Iris pigment epithelial cell (primary cell): ENCODE data around the gene AKAP7.
A peak's percentile ranks its signal among the peaks of the same experiment; 100 is the strongest.

Source experiments
- DNase-seq: peaks from one replicate; pipeline ENCODE4 v3.0.0-alpha.2; 2011; ENCODE audit warnings: low read depth

The AKAP7 gene

DNA sequence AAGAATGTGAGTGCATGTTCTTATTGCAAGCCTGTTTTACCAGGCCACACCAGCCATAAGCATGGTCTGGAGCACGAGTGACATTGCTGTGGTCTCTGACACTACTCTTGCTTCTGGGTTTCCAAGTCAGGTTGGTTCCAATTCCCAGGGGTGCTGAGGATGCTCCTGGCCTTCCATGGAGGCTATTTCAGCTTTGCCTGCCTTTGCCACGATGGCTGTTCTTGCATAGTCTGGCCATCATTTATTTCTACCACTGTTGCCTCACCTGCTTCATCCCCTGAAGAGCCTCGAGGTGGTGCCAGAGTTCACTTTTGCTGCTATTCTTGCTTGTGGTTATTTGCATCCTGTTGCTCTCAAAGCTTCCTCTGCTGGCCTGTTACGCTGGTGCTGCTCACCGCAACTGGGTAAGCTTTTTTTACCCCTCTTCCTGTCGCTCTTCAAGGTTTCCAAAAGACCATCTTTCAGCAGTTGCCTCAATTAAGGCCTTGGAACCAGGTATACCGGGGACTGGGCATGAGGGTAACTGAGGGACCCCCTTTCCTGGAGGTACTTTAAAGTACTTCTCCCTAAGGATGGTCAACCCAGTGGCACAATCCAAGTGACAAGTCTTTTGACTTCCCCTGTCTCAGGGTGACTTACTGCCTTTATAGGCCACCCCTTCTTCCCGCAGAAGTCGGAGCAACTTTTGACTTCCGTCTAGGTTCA lies 64.5 kb downstream of the AKAP7 start:
- DNase-seq: peak; percentile 79

- DNase-seq: no peak
Measured at GRCh38 chr6:131205481-131206244, 70.4 kb downstream of the AKAP7 start.

DNA sequence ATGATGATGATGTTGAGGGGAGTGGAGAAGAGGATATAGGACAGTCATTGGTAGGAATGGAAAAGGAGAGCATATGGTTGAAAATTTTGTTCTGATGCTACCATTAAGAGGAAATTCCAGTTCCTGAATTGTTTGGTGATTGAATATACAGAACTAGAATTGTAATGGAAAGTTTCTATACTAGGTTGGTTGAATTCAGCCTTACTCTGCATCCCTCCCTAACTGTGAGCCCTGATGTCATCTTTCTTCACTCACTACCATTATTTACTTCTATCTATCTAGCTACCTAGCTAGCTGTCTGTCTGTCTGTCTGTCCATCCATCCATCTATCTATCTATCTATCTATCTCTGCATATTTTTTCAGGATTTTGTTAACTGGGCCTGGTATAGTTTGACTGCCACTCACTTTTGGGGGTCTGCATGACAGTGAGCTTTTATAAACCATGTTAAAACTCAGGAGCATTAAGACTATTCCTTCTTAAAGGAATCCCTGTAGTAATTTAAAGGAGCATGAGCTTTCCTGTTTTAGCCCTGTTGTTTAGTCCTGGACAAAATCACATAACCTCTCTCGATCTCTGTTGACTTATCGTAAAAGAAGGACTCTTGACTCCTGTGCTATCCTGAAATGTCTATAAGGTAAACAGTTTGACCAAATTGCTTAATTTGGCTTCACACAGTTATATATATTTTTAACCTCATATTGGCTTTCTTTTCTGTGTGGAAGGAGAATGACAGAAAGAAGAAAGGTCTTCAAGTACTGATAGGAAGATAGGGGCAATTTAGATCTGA lies 71.4 kb downstream of the AKAP7 start:
- no peak for DNase-seq

- DNase-seq: no peak
Measured at GRCh38 chr6:131208787-131209186, 73.5 kb downstream of the AKAP7 start.

GRCh38 chr6:131210469-131210868 lies 75.2 kb downstream of the AKAP7 start:
- no peak for DNase-seq

GRCh38 chr6:131212024-131212423 lies 76.8 kb downstream of the AKAP7 start:
- DNase-seq: peak; percentile 36

- no peak for DNase-seq
Measured at GRCh38 chr6:131212913-131213312, 77.6 kb downstream of the AKAP7 start.

DNA sequence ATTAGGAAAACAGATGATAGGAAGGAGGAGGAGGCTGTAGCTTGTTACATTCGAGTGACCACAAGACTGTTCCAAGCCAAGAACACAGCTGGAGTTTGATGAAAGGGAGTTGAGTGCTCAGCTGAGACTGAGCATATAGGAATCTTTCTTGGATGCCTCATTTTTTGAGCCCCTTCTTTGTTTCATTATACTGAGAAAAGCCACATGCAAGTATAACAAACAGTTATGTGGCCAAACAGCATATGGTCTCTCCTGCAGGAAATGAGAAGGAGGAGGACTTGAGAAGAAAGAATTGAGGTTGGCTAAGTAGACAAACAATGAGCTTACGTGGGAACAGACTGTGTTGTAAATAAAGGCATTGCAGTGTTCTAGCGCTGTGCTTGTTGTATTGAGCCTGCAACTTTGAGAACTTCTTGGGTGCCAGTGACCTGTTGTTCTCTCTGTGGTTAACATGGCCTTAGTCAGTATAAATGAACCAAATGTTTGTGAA lies 78.3 kb downstream of the AKAP7 start:
- peak; percentile 65 for DNase-seq

DNA sequence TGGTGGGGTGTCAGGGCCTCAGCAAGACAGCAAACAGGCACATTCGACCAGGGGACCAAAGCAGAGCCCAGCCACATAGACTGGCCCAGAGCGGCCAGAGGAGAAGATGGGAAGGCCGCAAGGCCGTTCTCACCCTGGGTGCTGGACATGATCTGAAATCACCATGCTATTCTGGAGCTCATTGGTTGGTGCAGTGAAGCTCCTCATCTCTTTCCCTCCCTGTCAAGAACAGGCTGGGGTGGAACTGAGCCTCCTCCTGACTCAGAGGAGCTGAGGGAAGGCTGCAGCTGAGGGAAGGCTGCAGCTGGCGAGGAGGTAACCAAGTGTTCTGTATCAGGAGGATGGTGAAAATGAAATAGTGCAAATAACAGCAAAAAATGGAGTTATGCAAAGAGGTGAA lies 80.0 kb downstream of the AKAP7 start:
- no peak for DNase-seq

- no peak for DNase-seq
Measured at GRCh38 chr6:131216246-131216645, 81.0 kb downstream of the AKAP7 start.

- DNase-seq: no peak
Measured at GRCh38 chr6:131222773-131223172, 87.5 kb downstream of the AKAP7 start.

GRCh38 chr6:131223416-131223815 lies 88.1 kb downstream of the AKAP7 start:
- DNase-seq: no peak

DNA sequence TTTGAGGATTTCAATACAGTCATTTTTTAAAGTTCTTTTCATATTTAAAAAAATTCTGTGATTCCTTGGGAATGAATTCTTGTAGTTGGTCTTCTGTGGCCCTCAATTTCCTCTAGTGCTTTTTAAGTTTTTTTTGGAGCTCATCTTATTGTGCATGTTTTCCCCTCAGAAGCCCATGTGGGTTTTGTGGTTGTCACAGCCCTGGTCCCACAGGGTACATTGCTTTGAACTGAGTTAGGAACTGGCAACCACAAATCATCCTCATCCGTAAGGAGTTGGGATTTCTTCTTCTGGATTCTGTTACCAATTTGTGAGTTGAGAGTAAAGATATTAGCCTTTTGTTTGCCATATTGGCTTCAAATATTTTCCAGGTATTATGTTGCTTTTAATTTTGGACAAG lies 89.9 kb downstream of the AKAP7 start:
- DNase-seq: no peak

GRCh38 chr6:131225959-131226358 lies 90.7 kb downstream of the AKAP7 start:
- DNase-seq: no peak

DNA sequence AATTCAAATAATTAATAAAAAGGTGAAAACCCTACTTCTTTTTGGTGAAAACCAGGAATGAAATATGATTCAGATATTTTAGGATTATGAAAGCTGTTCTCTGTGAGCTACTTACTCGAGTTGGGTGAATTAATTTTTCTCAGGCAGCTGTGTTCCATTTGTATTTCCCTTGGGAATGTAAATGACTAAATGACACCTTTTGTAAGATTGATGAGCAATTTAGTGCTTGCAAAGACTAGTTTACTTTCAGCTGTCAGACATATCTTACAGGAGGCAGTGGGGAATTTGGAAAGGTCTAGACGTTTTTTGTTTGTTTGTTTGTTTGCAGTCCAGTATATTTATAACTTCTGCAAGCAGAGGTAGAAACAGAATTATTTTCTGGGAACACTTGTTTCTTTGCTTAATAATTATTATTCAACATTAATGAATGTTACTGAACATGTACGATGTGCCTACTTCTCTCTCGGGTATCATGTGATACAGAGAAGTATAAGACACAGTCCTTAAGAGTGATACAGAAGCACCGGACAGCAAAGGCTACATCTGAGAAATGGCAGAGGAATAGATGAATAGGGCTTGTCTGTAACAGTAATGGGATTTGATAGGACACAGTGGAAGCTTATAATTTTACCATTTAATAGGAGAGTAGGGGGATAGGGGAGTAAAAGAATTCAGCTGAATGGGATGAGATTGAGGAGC lies 91.3 kb downstream of the AKAP7 start:
- DNase-seq: no peak

DNA sequence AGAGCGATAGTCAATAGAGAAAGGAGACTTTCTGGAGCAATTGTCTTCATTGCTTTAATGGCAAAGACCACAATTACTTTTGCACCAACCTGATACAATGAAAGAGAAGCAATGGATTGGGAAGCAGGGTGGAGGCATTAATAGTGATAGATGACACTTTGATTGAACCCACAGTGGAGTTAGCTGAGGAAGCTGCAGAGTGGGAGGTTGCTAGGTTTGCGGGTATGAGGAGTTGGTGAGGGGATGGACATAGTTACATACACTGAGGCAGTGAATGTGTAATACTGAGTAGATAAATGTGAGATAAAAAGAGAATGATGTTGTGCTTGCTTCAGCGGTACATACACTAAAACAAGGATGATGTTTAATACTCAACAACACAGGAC lies 91.9 kb downstream of the AKAP7 start:
- DNase-seq: no peak

DNA sequence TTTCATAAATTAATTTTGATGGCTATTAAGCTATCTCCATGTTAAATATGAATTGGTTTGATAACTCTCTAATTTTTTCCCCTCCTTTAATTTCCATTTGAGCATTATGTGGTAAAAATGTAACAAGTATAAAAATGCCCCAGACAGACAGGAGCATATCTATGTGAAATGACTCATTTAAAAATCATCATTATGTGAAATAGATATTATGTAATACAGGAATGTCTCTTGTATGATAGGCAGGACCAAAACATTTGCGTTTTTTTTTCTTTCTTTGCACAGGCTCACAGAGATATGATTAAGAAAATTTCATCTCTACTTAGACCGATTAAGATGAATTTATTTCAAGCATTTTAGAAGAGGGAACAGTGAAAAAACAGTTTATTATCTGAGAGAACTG lies 95.8 kb downstream of the AKAP7 start:
- peak; percentile 50 for DNase-seq

GRCh38 chr6:131231891-131232290 lies 96.6 kb downstream of the AKAP7 start:
- DNase-seq: no peak

GRCh38 chr6:131244942-131245341 lies 109.7 kb downstream of the AKAP7 start:
- DNase-seq: no peak

DNA sequence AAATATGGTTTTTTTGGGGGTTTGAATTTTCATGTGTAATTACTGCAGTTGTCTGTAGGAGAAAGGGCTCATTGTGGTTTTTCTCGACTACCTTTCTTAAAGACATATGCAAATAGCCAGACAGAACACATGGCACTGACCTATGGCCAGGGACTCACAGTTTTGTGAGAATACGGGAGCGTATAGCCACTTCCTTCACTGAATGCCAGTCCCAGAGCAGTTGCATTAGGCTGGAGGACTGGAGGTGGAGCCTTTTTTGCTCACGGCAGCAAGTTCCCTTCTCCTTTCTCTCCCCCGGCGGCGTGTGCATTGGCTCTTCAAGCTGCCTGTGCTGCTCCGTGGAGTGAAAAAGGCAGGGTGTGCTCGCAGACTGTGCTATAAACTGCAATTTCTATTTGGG lies 114.9 kb downstream of the AKAP7 start:
- DNase-seq: peak; percentile 60

- no peak for DNase-seq
Measured at GRCh38 chr6:131250936-131251335, 115.7 kb downstream of the AKAP7 start.

GRCh38 chr6:131251590-131252199 lies 116.4 kb downstream of the AKAP7 start:
- no peak for DNase-seq
